IPS DF 6.9 (cell line): ENCODE results near the gene LINGO3.
"Not testable (repeated sequence)": the region's sequence is repeated elsewhere in the genome, so short reads cannot be mapped to it uniquely, and the experiment has no call there.

ENCODE experiments used
- DNase-seq: peaks from one replicate; pipeline ENCODE4 v3.0.0-alpha.2; 2013; ENCODE audit warnings: low read depth, low spot score
- H3K27ac ChIP-seq: one replicate; pipeline ENCODE4 v1.5.1; 2013; ENCODE audit warnings: low read length, control low read depth
- H3K27me3 ChIP-seq: 2 replicates; pipeline ENCODE4 v1.6.1; 2013; ENCODE audit warnings: mild to moderate bottlenecking, low read length; ENCODE audit not compliant: control insufficient read depth, insufficient read depth
- H3K36me3 ChIP-seq: 2 replicates; pipeline ENCODE4 v1.6.1; 2013; ENCODE audit warnings: low read length; ENCODE audit not compliant: control insufficient read depth, insufficient read depth
- H3K4me1 ChIP-seq: 2 replicates; pipeline ENCODE4 v1.6.1; 2013; ENCODE audit warnings: low read length; ENCODE audit not compliant: control insufficient read depth, insufficient read depth
- H3K4me3 ChIP-seq: 2 replicates; pipeline ENCODE4 v1.5.1; 2013; ENCODE audit warnings: mild to moderate bottlenecking, low read length
- H3K9me3 ChIP-seq: 2 replicates; pipeline ENCODE4 v1.6.1; 2013; ENCODE audit warnings: low read length, inconsistent platforms; ENCODE audit not compliant: control insufficient read depth, insufficient read depth
- WGBS: extraction: QIAGEN DNeasy Blood & Tissue Kit; methylation state at CpG from one replicate; pipeline ENCODE4 v1.1.7; 2013; ENCODE audit warnings: mixed read lengths, missing lambda C conversion rate; ENCODE audit not compliant: insufficient read length, insufficient coverage; 5-methylcytosine and 5-hydroxymethylcytosine counted together

LINGO3 gene

GRCh38 chr19:2349818-2350217, 41.9 kb upstream of the LINGO3 start:
- H3K36me3 ChIP-seq, result not testable (repeated sequence)
- WGBS, result 96% methylated on average over 19 of the region's 24 CpGs

GRCh38 chr19:2345794-2346663, 38.1 kb upstream of the LINGO3 start:
- Histone ChIP-seq H3K9me3 (no peaks in the 10 kb centered on the region), H3K4me3 (no peak overlapping the region), H3K27ac (no peak overlapping the region), H3K36me3 (peaks cover 12% of the 10 kb centered on the region), H3K4me1 (no peaks in the 10 kb centered on the region), H3K27me3 (no peaks in the 10 kb centered on the region)
- DNase-seq, result no peak
- WGBS, result no CpG with 5 or more reads among the region's 25 CpGs

More at GRCh38 chr19:2349818-2350217, 41.9 kb upstream of the LINGO3 start:
- H3K27ac ChIP-seq, DNase-seq, H3K9me3 ChIP-seq, H3K4me1 ChIP-seq, H3K4me3 ChIP-seq, H3K27me3 ChIP-seq: not testable (repeated sequence)

- no peak for DNase-seq
- H3K4me1 ChIP-seq, result no peaks in the 10 kb centered on the region
- H3K27me3 ChIP-seq, result no peaks in the 10 kb centered on the region
- H3K36me3 ChIP-seq, result peaks cover 13% of the 10 kb centered on the region
- H3K27ac ChIP-seq, result no peak overlapping the region
- WGBS, result 100% methylated on average over 1 of the region's 17 CpGs
- no peaks in the 10 kb centered on the region for H3K9me3 ChIP-seq
- H3K4me3 ChIP-seq, result no peak overlapping the region
These were observed 37.1 kb upstream of the LINGO3 start for GRCh38 chr19:2345076-2345475.

- H3K27ac ChIP-seq, result no peak overlapping the region
- WGBS, result no CpG with 5 or more reads among the region's 24 CpGs
- no peak for DNase-seq
- H3K4me3 ChIP-seq, result no peak overlapping the region
- H3K9me3 ChIP-seq, result no peaks in the 10 kb centered on the region
- no peaks in the 10 kb centered on the region for H3K4me1 ChIP-seq
- no peaks in the 10 kb centered on the region for H3K27me3 ChIP-seq
- H3K36me3 ChIP-seq, result peaks cover 18% of the 10 kb centered on the region
These were observed 36.5 kb upstream of the LINGO3 start for GRCh38 chr19:2344381-2344870.

GRCh38 chr19:2343289-2343982, 35.5 kb upstream of the LINGO3 start:
- Histone ChIP-seq H3K4me1 (no peaks in the 10 kb centered on the region), H3K36me3 (peaks cover 20% of the 10 kb centered on the region), H3K9me3 (no peaks in the 10 kb centered on the region), H3K27me3 (no peaks in the 10 kb centered on the region), H3K27ac (no peak overlapping the region), H3K4me3 (no peak overlapping the region)
- no peak for DNase-seq
- WGBS, result no CpG with 5 or more reads among the region's 31 CpGs

GRCh38 chr19:2342656-2343288, 34.8 kb upstream of the LINGO3 start:
- no peaks in the 10 kb centered on the region for H3K27me3 ChIP-seq
- no peaks in the 10 kb centered on the region for H3K9me3 ChIP-seq
- H3K27ac ChIP-seq, result no peak overlapping the region
- WGBS, result no CpG with 5 or more reads among the region's 29 CpGs
- no peak for DNase-seq
- no peaks in the 10 kb centered on the region for H3K4me1 ChIP-seq
- H3K4me3 ChIP-seq, result no peak overlapping the region
- H3K36me3 ChIP-seq, result peaks cover 20% of the 10 kb centered on the region

- whole genome bisulfite sequencing, result no CpG with 5 or more reads among the region's 15 CpGs
- Histone ChIP-seq H3K27ac (no peak overlapping the region), H3K4me3 (no peak overlapping the region), H3K27me3 (no peaks in the 10 kb centered on the region), H3K9me3 (no peaks in the 10 kb centered on the region), H3K4me1 (no peaks in the 10 kb centered on the region), H3K36me3 (peaks cover 20% of the 10 kb centered on the region)
- DNase-seq, result no peak
These were observed 34.0 kb upstream of the LINGO3 start for GRCh38 chr19:2341982-2342381.

- Histone ChIP-seq H3K9me3 (no peaks in the 10 kb centered on the region), H3K4me1 (peaks cover 4% of the 10 kb centered on the region), H3K27ac (no peak overlapping the region), H3K36me3 (peaks cover 25% of the 10 kb centered on the region), H3K27me3 (no peaks in the 10 kb centered on the region), H3K4me3 (no peak overlapping the region)
- no peak for DNase-seq
- no CpG with 5 or more reads among the region's 24 CpGs for whole genome bisulfite sequencing
These were observed 33.3 kb upstream of the LINGO3 start for GRCh38 chr19:2341244-2341751.

- Histone ChIP-seq H3K4me3 (no peak overlapping the region), H3K4me1 (peaks cover 4% of the 10 kb centered on the region), H3K27ac (no peak overlapping the region), H3K36me3 (peaks cover 25% of the 10 kb centered on the region), H3K27me3 (no peaks in the 10 kb centered on the region), H3K9me3 (no peaks in the 10 kb centered on the region)
- no CpG with 5 or more reads among the region's 38 CpGs for WGBS
- DNase-seq, result no peak
These were observed 32.7 kb upstream of the LINGO3 start for GRCh38 chr19:2340496-2341243.
